Ectodermal cell (in vitro differentiated cells): Measurements from ENCODE around the gene BMPR1A.

Source experiments
- H3K27ac ChIP-seq: 2 replicates; pipeline ENCODE4 v1.7.0; 2013; ENCODE audit warnings: mild to moderate bottlenecking, low read depth, low read length; ENCODE audit not compliant: insufficient read depth, poor library complexity, severe bottlenecking
- H3K27me3 ChIP-seq: 2 replicates; pipeline ENCODE4 v1.7.0; 2013; ENCODE audit warnings: mild to moderate bottlenecking, low read length; ENCODE audit not compliant: insufficient read depth, control insufficient read depth, poor library complexity, severe bottlenecking
- H3K36me3 ChIP-seq: one replicate; pipeline ENCODE4 v1.7.0; 2013; ENCODE audit warnings: low read length; ENCODE audit not compliant: control insufficient read depth, insufficient read depth
- H3K4me1 ChIP-seq: one replicate; pipeline ENCODE4 v1.7.0; 2013; ENCODE audit warnings: low read length; ENCODE audit not compliant: control insufficient read depth, insufficient read depth
- H3K4me3 ChIP-seq: 2 replicates; pipeline ENCODE4 v1.7.0; 2013; ENCODE audit warnings: low read depth, low read length, control low read depth; ENCODE audit not compliant: insufficient read depth
- H3K9me3 ChIP-seq: 2 replicates; pipeline ENCODE4 v1.7.0; 2013; ENCODE audit warnings: mild to moderate bottlenecking, low read length, moderate library complexity; ENCODE audit not compliant: control insufficient read depth
- WGBS, 2 experiments: methylation state at CpG; one replicate each; pipeline ENCODE4 v1.1.7; 2013; ENCODE audit warnings: missing lambda C conversion rate in 2 of 2; 5-methylcytosine and 5-hydroxymethylcytosine counted together

Gene BMPR1A

GRCh38 chr10:86779220-86780017 lies 23.0 kb downstream of the BMPR1A start:
- Histone ChIP-seq H3K36me3 (no peaks in the 10 kb centered on the region), H3K27ac (no peak overlapping the region), H3K4me1 (peaks cover 12% of the 10 kb centered on the region), H3K27me3 (no peaks in the 10 kb centered on the region), H3K9me3 (no peaks in the 10 kb centered on the region), H3K4me3 (no peak overlapping the region)
- WGBS, 2 experiments, result 95 to 96% methylated on average over 5 of the region's 5 CpGs

DNA sequence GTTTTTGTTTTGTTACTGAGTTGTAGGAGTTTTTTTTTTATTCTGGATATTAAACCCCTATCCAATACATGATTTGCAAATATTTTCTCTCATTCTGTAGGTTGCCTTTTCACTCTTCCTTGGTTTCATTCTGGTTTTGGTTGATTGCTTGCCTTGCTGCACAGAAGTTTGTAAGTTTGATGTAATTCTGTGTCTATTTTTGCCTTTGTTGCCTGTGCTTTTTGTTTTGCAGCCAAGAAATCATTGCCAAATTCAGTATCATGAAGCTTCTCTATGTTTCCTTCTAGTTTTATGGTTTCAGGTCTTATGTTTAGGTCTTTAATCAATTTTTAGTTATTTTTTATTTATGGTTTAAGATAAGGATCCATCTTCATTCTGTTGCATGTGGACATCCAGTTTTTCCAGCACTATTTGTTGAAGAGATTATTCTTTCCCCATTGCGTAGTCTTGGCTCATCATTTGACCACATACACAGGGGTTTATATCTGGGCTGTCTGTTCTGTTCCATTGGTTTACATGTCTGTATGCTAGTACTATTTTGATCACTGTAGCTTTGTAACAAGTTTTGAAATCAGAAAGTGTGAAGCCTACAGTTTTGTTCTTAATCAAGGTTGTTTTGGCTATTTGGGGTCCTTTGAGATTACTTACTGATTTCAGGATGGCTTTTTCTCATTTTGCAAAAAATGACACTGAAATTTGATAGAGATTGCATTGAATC lies 26.4 kb downstream of the BMPR1A start:
- 96 to 100% methylated on average over 1 of the region's 1 CpG for WGBS, 2 experiments
- no peaks in the 10 kb centered on the region for H3K9me3 ChIP-seq
- H3K27ac ChIP-seq, result no peak overlapping the region
- H3K36me3 ChIP-seq, result no peaks in the 10 kb centered on the region
- H3K4me1 ChIP-seq, result peaks cover 19% of the 10 kb centered on the region
- no peaks in the 10 kb centered on the region for H3K27me3 ChIP-seq
- H3K4me3 ChIP-seq, result no peak overlapping the region

GRCh38 chr10:86785037-86785436 lies 28.6 kb downstream of the BMPR1A start:
- H3K27me3 ChIP-seq, result no peaks in the 10 kb centered on the region
- no peaks in the 10 kb centered on the region for H3K36me3 ChIP-seq
- peak overlapping the region; percentile 30 for H3K27ac ChIP-seq
- peaks cover 19% of the 10 kb centered on the region for H3K4me1 ChIP-seq
- H3K9me3 ChIP-seq, result no peaks in the 10 kb centered on the region
- 85 to 89% methylated on average over 4 of the region's 4 CpGs for WGBS, 2 experiments
- no peak overlapping the region for H3K4me3 ChIP-seq

- Histone ChIP-seq H3K4me1 (peaks cover 19% of the 10 kb centered on the region), H3K27ac (peak overlapping the region; percentile 52), H3K27me3 (no peaks in the 10 kb centered on the region), H3K4me3 (no peak overlapping the region), H3K9me3 (no peaks in the 10 kb centered on the region), H3K36me3 (no peaks in the 10 kb centered on the region)
- WGBS, 2 experiments, result 79 to 80% methylated on average over 5 of the region's 5 CpGs
Observed at GRCh38 chr10:86785968-86786367, 29.5 kb downstream of the BMPR1A start.

- WGBS, 2 experiments, result 64 to 67% methylated on average over 4 of the region's 4 CpGs
- H3K9me3 ChIP-seq, result no peaks in the 10 kb centered on the region
- H3K27me3 ChIP-seq, result no peaks in the 10 kb centered on the region
- peak overlapping the region; percentile 52 for H3K27ac ChIP-seq
- H3K36me3 ChIP-seq, result no peaks in the 10 kb centered on the region
- H3K4me1 ChIP-seq, result peaks cover 19% of the 10 kb centered on the region
- no peak overlapping the region for H3K4me3 ChIP-seq
Observed at GRCh38 chr10:86786368-86786767, 29.9 kb downstream of the BMPR1A start.

DNA sequence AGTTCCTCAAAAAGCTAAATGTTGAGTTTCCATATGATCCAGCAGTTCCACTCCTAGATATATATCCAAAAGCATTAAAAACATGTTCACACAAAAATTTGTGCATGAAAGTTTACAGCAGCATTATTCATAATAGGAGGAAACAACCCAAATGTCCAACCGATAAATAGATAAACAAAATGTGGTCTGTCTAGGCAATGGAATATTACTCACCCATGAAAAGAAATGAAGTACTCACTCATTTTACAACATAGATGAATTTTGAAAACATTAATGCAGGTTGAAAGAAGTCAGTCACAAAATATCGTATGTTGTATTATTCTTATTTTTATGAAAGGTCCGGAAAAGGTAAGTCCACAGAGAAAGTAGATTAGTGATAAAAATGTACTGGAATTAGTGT lies 34.0 kb downstream of the BMPR1A start:
- no peak overlapping the region for H3K4me3 ChIP-seq
- no peaks in the 10 kb centered on the region for H3K9me3 ChIP-seq
- no peak overlapping the region for H3K27ac ChIP-seq
- no peaks in the 10 kb centered on the region for H3K36me3 ChIP-seq
- no peaks in the 10 kb centered on the region for H3K27me3 ChIP-seq
- H3K4me1 ChIP-seq, result peaks cover 13% of the 10 kb centered on the region
- 95 to 97% methylated on average over 2 to 3 of the region's 3 CpGs for WGBS, 2 experiments

GRCh38 chr10:86792461-86793167 lies 36.2 kb downstream of the BMPR1A start:
- no peaks in the 10 kb centered on the region for H3K36me3 ChIP-seq
- WGBS, 2 experiments, result no CpG with 5 or more reads among the region's 1 CpG
- no peak overlapping the region for H3K4me3 ChIP-seq
- no peaks in the 10 kb centered on the region for H3K27me3 ChIP-seq
- peaks cover 2% of the 10 kb centered on the region for H3K4me1 ChIP-seq
- no peak overlapping the region for H3K27ac ChIP-seq
- no peaks in the 10 kb centered on the region for H3K9me3 ChIP-seq

DNA sequence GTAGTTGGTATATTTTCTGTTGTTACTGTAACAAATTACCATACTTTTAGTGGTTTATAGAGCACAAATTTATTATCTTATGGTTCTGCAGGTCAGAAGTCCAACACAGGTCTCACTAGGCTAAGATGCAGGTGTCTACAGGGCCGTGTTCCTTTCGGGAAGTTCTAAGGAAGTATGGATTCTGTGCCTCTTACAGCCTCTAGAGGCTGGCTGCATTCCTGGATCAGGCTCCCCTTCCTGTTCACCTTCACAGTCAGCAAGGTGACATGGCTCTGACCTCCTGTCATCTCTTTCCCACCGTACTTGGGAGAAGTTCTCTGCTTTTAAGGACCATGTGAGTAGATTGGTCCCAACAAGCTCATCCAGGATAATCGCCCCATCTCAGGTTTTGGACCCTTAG lies 37.3 kb downstream of the BMPR1A start:
- no peaks in the 10 kb centered on the region for H3K36me3 ChIP-seq
- WGBS, 2 experiments, result 89 to 96% methylated on average over 4 of the region's 4 CpGs
- H3K27me3 ChIP-seq, result no peaks in the 10 kb centered on the region
- peaks cover 6% of the 10 kb centered on the region for H3K4me1 ChIP-seq
- no peaks in the 10 kb centered on the region for H3K9me3 ChIP-seq
- H3K27ac ChIP-seq, result no peak overlapping the region
- H3K4me3 ChIP-seq, result no peak overlapping the region

- Histone ChIP-seq H3K4me1 (peaks cover 6% of the 10 kb centered on the region), H3K27me3 (no peaks in the 10 kb centered on the region), H3K4me3 (no peak overlapping the region), H3K9me3 (no peaks in the 10 kb centered on the region), H3K27ac (peak overlapping the region; percentile 20), H3K36me3 (no peaks in the 10 kb centered on the region)
- WGBS, 2 experiments, result 3% methylated on average over 2 of the region's 3 CpGs; no CpG with 5 or more reads in 1 of the 2 experiments
Observed at GRCh38 chr10:86795353-86795752, 38.9 kb downstream of the BMPR1A start.

- no peaks in the 10 kb centered on the region for H3K9me3 ChIP-seq
- H3K36me3 ChIP-seq, result no peaks in the 10 kb centered on the region
- no peak overlapping the region for H3K27ac ChIP-seq
- peaks cover 6% of the 10 kb centered on the region for H3K4me1 ChIP-seq
- H3K27me3 ChIP-seq, result no peaks in the 10 kb centered on the region
- no peak overlapping the region for H3K4me3 ChIP-seq
- 91% methylated on average over 1 of the region's 1 CpG; no CpG with 5 or more reads in 1 of the 2 experiments for WGBS, 2 experiments
Observed at GRCh38 chr10:86798025-86798424, 41.6 kb downstream of the BMPR1A start.
